Naive thymus-derived CD4-positive, alpha-beta T cell (primary cell): ENCODE measurements around the gene GFY. TPM values are rescaled to one million over a fixed set of nuclear protein-coding genes. Genes with fewer than 3 reads are reported as not detected.

ENCODE experiments used
- ATAC-seq: fragments of 150-1000 bp; cut with Tn5 transposase; 2 replicates; pipeline ENCODE4 v1.10.0; 2021; ENCODE audit warnings: mild to moderate bottlenecking, moderate library complexity
- CTCF ChIA-PET: fragments of 350-600 bp; sonication (Branson Sonifier 250); formaldehyde crosslinking; loops from one replicate; lab custom pipeline; 2021; ENCODE audit warnings: antibody characterized with exemption; lab: Charles Lee
- POLR2A ChIA-PET: fragments of 350-600 bp; sonication (Branson Sonifier 250); formaldehyde crosslinking; loops from one replicate; lab custom pipeline; 2021; ENCODE audit warnings: antibody characterized with exemption, inconsistent platforms; lab: Charles Lee
- DNase-seq, 9 donors: peaks; one replicate each; pipeline versions ENCODE4 v3.0.0 to v3.0.0-alpha.2; 2020 to 2022; ENCODE audit warnings: mixed read lengths in 1 of 9
- H3K27ac ChIP-seq: one replicate; pipeline ENCODE4 v1.7.0; 2013; ENCODE audit warnings: mild to moderate bottlenecking, low read depth, low read length, moderate library complexity
- H3K27me3 ChIP-seq, 2 donors: one replicate each; pipeline ENCODE4 v1.7.0; 2013; ENCODE audit warnings: low read length in 2 of 2, mild to moderate bottlenecking in 2 of 2, moderate library complexity in 2 of 2; ENCODE audit not compliant: control insufficient read depth in 2 of 2, insufficient read depth in 2 of 2
- H3K36me3 ChIP-seq, 3 experiments: 1 replicate in 2 of 3; 2 replicates in 1 of 3; pipeline ENCODE4 v1.7.0; 2013; ENCODE audit warnings: low read length in 3 of 3, mild to moderate bottlenecking in 3 of 3, moderate library complexity in 1 of 3; ENCODE audit not compliant: insufficient read depth in 3 of 3, control insufficient read depth in 2 of 3
- H3K4me1 ChIP-seq, 2 donors: one replicate each; pipeline ENCODE4 v1.7.0; 2013; ENCODE audit warnings: low read length in 2 of 2, mild to moderate bottlenecking in 2 of 2, moderate library complexity in 1 of 2; ENCODE audit not compliant: control insufficient read depth in 2 of 2, insufficient read depth in 2 of 2
- H3K4me3 ChIP-seq: 2 replicates; pipeline ENCODE4 v1.7.0; 2013; ENCODE audit warnings: mild to moderate bottlenecking, low read length
- H3K9me3 ChIP-seq, 3 experiments: 1 replicate in 2 of 3; 2 replicates in 1 of 3; pipeline ENCODE4 v1.7.0; 2013; ENCODE audit warnings: low read length in 3 of 3; ENCODE audit not compliant: control insufficient read depth in 2 of 3
- H3K27ac Mint-ChIP-seq, 9 donors: one replicate each; pipeline ENCODE4 v1.8.0; 2020 to 2022; ENCODE audit warnings: mixed read lengths in 9 of 9, mild to moderate bottlenecking in 8 of 9, moderate library complexity in 5 of 9, inconsistent platforms in 2 of 9
- H3K27me3 Mint-ChIP-seq, 5 donors: one replicate each; pipeline ENCODE4 v1.8.0; 2021 to 2022; ENCODE audit warnings: mixed read lengths in 5 of 5, mild to moderate bottlenecking in 1 of 5
- H3K36me3 Mint-ChIP-seq, 5 donors: one replicate each; pipeline ENCODE4 v1.8.0; 2020 to 2022; ENCODE audit warnings: mixed read lengths in 5 of 5, mild to moderate bottlenecking in 3 of 5, inconsistent platforms in 1 of 5
- H3K4me1 Mint-ChIP-seq, 7 donors: one replicate each; pipeline ENCODE4 v1.8.0; 2020 to 2022; ENCODE audit warnings: mixed read lengths in 7 of 7, mild to moderate bottlenecking in 3 of 7, inconsistent platforms in 1 of 7
- H3K4me3 Mint-ChIP-seq, 10 donors: one replicate each; pipeline ENCODE4 v1.8.0; 2020 to 2022; ENCODE audit warnings: mild to moderate bottlenecking in 10 of 10, mixed read lengths in 10 of 10, moderate library complexity in 6 of 10, inconsistent platforms in 2 of 10
- H3K9me3 Mint-ChIP-seq, 11 donors: one replicate each; pipeline ENCODE4 v1.8.0; 2020 to 2022; ENCODE audit warnings: mixed read lengths in 11 of 11, mild to moderate bottlenecking in 4 of 11, inconsistent platforms in 1 of 11, moderate library complexity in 1 of 11
- intact Hi-C, 2 donors: fragments of 100-400 bp; cut with micrococcal nuclease; formaldehyde crosslinking; loops; one replicate each; pipeline ENCODE4 v1.15.1; 2023
- polyA plus RNA-seq, 2 donors: library from polyadenylated mRNA; unstranded; fragments of 300-500 nt; fragmentation: Illumina TruSeq; gene quantifications; one replicate each; pipeline ENCODE4 v1.2.3, GENCODE V29; 2021
- total RNA-seq, 6 experiments: library from RNA in 5 of 6; stranded (reverse) in 5 of 6; gene quantifications; 1 replicate in 5 of 6; 2 replicates in 1 of 6; pipeline ENCODE4 v1.2.3 and lab custom pipeline; 2021 to 2026

GFY gene
- total and polyA plus RNA-seq, 7 experiments from 2014 or later, result not detected

DNA sequence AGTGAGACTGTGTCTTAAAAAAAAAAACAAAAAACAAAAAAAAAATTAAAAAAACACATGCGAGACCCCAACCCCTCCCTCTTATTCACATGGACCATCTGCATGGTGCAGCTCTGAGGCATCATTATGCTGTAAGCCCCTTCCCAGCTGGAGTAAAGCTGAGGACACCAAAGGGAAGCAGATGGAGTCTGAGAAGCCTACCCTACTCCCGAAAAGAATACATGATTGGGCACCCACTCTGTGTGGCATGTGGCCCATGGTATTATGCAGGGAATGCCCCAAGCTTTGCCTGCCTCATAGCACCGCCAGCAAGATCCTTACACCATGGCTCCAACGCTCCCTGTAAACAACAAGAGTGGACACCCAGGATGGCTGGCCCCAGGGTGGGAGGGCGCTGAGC is 6.7 kb upstream of the GFY start:
- ChIA-PET CTCF (no interaction called here), POLR2A (interaction anchor here (1.1 to 1.9 kb wide), 4 partner anchors 8 to 34 kb away, joined by 4 to 7 read pairs (median 5); partner anchors contain the start of gene PIH1D1)
- Mint-ChIP-seq H3K27ac (no peak overlapping the region), H3K27me3 (peaks cover 39 to 65% (median 56%) of the 10 kb centered on the region in 5 donors), H3K4me3 (no peak overlapping the region), H3K36me3 (peaks cover 0 to 5% (median 0%) of the 10 kb centered on the region in 5 donors), H3K9me3 (peaks cover 0 to 2% (median 0%) of the 10 kb centered on the region in 11 donors), H3K4me1 (peaks cover 20 to 34% (median 29%) of the 10 kb centered on the region in 7 donors)
- ATAC-seq, result no peak
- Histone ChIP-seq H3K36me3 (no peaks in the 10 kb centered on the region), H3K27ac (no peak overlapping the region), H3K27me3 (peaks cover 17 to 22% of the 10 kb centered on the region in 2 donors), H3K4me3 (no peak overlapping the region), H3K4me1 (peaks cover 21 to 22% of the 10 kb centered on the region in 2 donors), H3K9me3 (no peaks in the 10 kb centered on the region)
- intact Hi-C loops, result no loop called here
- DNase-seq, result no peak

DNA sequence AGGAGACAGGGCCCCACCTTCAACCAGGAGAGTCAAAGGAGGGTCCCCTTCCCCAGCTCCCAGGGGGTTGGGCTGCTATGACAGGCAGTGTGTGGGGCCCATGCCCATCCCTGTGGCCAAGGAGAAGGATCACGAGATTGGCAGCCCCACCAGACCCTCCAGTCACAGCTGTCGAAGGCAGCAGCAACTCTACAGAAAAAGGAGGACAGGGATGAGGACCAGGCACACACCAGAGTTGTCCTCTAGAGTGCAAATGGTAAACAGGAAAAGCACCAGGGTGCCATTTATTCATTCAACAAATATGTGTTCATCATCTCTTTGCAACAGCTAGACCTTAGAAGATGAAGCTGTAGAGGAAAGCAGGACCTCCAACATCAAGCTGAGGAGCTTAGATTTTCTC is 6.0 kb upstream of the GFY start:
- ChIA-PET CTCF (no interaction called here), POLR2A (interaction anchor here (1.1 to 1.9 kb wide), 3 partner anchors 9 to 33 kb away, joined by 4 to 7 read pairs (median 6); partner anchors contain the start of gene PIH1D1)
- Mint-ChIP-seq H3K9me3 (peaks cover 0 to 3% (median 0%) of the 10 kb centered on the region in 11 donors), H3K27ac (peak overlapping the region in 1 of 9 donors; percentile 2), H3K4me3 (no peak overlapping the region), H3K4me1 (peaks cover 27 to 40% (median 35%) of the 10 kb centered on the region in 7 donors), H3K27me3 (peaks cover 46 to 72% (median 63%) of the 10 kb centered on the region in 5 donors), H3K36me3 (peaks cover 0 to 9% (median 0%) of the 10 kb centered on the region in 5 donors)
- H3K36me3 ChIP-seq, result no peaks in the 10 kb centered on the region
- ATAC-seq (no peak), DNase-seq (no peak)
- peaks cover 22% of the 10 kb centered on the region in 2 donors for H3K27me3 ChIP-seq
- H3K4me3 ChIP-seq, result no peak overlapping the region
- H3K27ac ChIP-seq, result no peak overlapping the region
- intact Hi-C loops, result no loop called here
- H3K9me3 ChIP-seq, result no peaks in the 10 kb centered on the region
- H3K4me1 ChIP-seq, result peaks cover 27 to 29% of the 10 kb centered on the region in 2 donors

DNA sequence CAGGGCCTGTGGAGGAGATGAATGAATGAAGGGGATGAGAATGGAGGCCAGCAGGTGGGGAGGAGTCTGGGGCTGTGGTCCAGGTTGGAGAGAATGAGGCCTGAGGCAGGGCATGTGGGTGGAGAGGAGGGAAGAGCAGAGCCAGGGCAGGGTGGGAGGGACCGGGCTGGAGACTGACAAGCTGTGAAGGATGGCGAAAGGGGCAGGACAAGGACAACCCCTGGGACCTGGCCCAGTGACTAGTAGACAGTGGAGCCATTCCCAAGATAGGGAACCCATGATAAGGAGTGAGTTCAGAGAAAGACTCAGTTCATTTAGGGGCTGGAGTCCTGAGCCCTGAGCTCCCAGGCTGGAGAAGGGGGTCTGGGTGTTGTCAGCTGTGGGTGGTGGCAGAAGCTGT is 5.0 kb upstream of the GFY start:
- Mint-ChIP-seq H3K36me3 (peaks cover 0 to 9% (median 0%) of the 10 kb centered on the region in 5 donors), H3K4me1 (peaks cover 34 to 43% (median 39%) of the 10 kb centered on the region in 7 donors), H3K9me3 (peaks cover 0 to 4% (median 0%) of the 10 kb centered on the region in 11 donors), H3K27me3 (peaks cover 52 to 81% (median 72%) of the 10 kb centered on the region in 5 donors), H3K4me3 (peak overlapping the region in 3 of 10 donors; percentile 18 to 96 (median 60)), H3K27ac (no peak overlapping the region)
- Histone ChIP-seq H3K4me1 (peaks cover 29 to 30% of the 10 kb centered on the region in 2 donors), H3K27ac (no peak overlapping the region), H3K9me3 (no peaks in the 10 kb centered on the region), H3K4me3 (no peak overlapping the region), H3K36me3 (no peaks in the 10 kb centered on the region), H3K27me3 (peaks cover 22% of the 10 kb centered on the region in 2 donors)
- POLR2A ChIA-PET, result interaction anchor here (0.6 to 1.5 kb wide), 5 partner anchors 10 to 918 kb away, joined by 3 to 6 read pairs (median 3); no protein-coding TSS in a partner anchor
- ATAC-seq, result no peak
- CTCF ChIA-PET, result interaction anchor here (1.3 kb wide), 1 partner anchor 25 kb away, joined by 3 read pairs; no protein-coding TSS in a partner anchor
- DNase-seq, result no peak
- intact Hi-C loops, result no loop called here

DNA sequence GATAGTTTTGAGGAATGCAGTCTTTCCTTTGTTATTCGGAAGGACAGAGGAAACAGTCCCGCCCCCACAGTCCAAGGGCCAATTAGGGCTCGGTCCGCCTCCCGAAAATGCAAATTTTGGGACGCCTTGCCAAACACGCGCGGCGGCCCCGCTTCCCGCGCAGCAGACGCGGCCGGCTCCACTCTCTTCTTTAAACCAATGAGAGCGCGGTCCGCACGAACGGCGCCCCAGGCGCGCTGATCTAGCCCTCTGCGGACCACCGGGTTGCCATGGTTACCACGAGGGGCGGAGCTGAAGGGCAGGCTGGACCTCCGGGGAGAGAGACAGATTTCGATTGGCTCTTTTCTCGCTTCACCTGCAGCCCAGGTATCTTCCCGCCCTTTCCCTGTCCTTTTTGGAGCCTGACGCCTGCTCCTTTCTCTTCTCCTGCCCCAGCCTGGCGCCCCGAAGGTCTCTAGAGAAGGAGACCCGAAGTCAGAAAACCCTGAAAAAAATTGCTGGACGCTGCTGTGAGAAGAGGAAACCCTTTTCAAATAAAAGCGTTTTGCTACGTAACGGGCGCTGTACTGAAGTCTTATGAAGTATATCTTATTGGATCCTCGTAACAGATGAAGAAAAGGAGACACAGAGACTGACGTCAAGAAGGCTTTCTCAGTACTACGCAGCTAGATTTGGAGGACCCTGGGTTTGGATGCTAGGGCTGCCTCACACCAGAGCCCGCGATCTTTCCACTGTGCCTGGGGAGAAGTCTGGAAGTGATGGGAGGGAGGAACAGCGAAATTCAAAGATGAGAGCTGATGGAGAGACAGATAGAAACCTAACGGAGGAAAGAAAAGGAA is 3.9 kb upstream of the GFY start:
- peaks cover 62 to 89% (median 82%) of the 10 kb centered on the region in 5 donors for H3K27me3 Mint-ChIP-seq
- no peaks in the 10 kb centered on the region for H3K9me3 ChIP-seq
- peaks cover 0 to 9% (median 0%) of the 10 kb centered on the region in 5 donors for H3K36me3 Mint-ChIP-seq
- H3K4me3 Mint-ChIP-seq, result peak overlapping the region in 9 of 10 donors; percentile 53 to 96 (median 64)
- no peak overlapping the region for H3K27ac ChIP-seq
- CTCF ChIA-PET, result interaction anchor here (0.6 kb wide), 1 partner anchor 53 kb away, joined by 4 read pairs; the partner anchor contains the start of gene FLT3LG
- H3K9me3 Mint-ChIP-seq, result peaks cover 0 to 4% (median 0%) of the 10 kb centered on the region in 11 donors
- H3K27ac Mint-ChIP-seq, result peak overlapping the region in 3 of 9 donors; percentile 48 to 89 (median 86)
- peaks cover 43 to 49% (median 46%) of the 10 kb centered on the region in 7 donors for H3K4me1 Mint-ChIP-seq
- intact Hi-C loops, result loop anchor here in 1 of 2 donors (1.0 kb wide), 1 partner anchor 29 kb away; no protein-coding TSS in a partner anchor
- peaks cover 22 to 31% of the 10 kb centered on the region in 2 donors for H3K27me3 ChIP-seq
- peaks cover 29 to 30% of the 10 kb centered on the region in 2 donors for H3K4me1 ChIP-seq
- DNase-seq, result peak in 2 of 9 donors; percentile 24 to 59
- no peaks in the 10 kb centered on the region for H3K36me3 ChIP-seq
- peak; percentile 57 for ATAC-seq
- H3K4me3 ChIP-seq, result no peak overlapping the region
- POLR2A ChIA-PET, result interaction anchor here (0.6 to 2.7 kb wide), 5 partner anchors 13 to 93 kb away, joined by 3 to 8 read pairs (median 3); no protein-coding TSS in a partner anchor

DNA sequence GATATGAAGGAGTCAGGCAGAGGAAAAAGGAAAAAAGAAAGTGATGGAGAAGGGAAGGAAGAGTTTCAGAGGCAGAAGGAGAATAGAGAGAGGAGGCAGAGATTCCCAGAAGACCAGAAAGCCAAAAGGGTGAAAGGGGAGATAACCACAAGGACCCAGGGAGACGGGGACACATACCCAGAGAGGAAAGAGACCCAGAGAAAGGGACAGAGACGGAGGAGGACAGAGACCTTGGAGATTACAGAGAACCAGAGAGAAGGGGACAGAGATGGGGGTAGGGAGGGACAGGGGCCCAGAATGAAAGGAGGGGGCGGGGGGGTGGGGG is 3.3 kb upstream of the GFY start:
- peaks cover 68 to 91% (median 88%) of the 10 kb centered on the region in 5 donors for H3K27me3 Mint-ChIP-seq
- peaks cover 44 to 55% (median 51%) of the 10 kb centered on the region in 7 donors for H3K4me1 Mint-ChIP-seq
- Histone ChIP-seq H3K27me3 (peaks cover 28 to 37% of the 10 kb centered on the region in 2 donors), H3K4me1 (peaks cover 29 to 30% of the 10 kb centered on the region in 2 donors), H3K4me3 (no peak overlapping the region), H3K9me3 (no peaks in the 10 kb centered on the region), H3K27ac (no peak overlapping the region), H3K36me3 (no peaks in the 10 kb centered on the region)
- ATAC-seq (no peak), DNase-seq (no peak)
- peaks cover 0 to 11% (median 0%) of the 10 kb centered on the region in 5 donors for H3K36me3 Mint-ChIP-seq
- peaks cover 0 to 6% (median 0%) of the 10 kb centered on the region in 11 donors for H3K9me3 Mint-ChIP-seq
- H3K4me3 Mint-ChIP-seq, result peak overlapping the region in 9 of 10 donors; percentile 56 to 96 (median 64)
- intact Hi-C loops, result loop anchor here (1.0 to 2.0 kb wide), 2 partner anchors 21 to 30 kb away; no protein-coding TSS in a partner anchor
- POLR2A ChIA-PET, result interaction anchor here (1.3 to 2.7 kb wide), 2 partner anchors 13 to 49 kb away, joined by 4 to 8 read pairs; no protein-coding TSS in a partner anchor
- H3K27ac Mint-ChIP-seq, result peak overlapping the region in 2 of 9 donors; percentile 62 to 89
- CTCF ChIA-PET, result interaction anchor here (0.6 kb wide), 1 partner anchor 52 kb away, joined by 4 read pairs; the partner anchor contains the start of gene FLT3LG
